Spleen (tissue), 11 donors: ENCODE data around the gene CNIH2. TPM values are rescaled to one million over a fixed set of nuclear protein-coding genes. Genes with fewer than 3 reads are reported as not detected.

Experiments
- DNase-seq: peaks from one replicate; pipeline ENCODE4 v3.0.0-alpha.2; 2020
- H3K27ac ChIP-seq, 8 donors: fragments of 200-600 bp; sonication (generic) in 7 of 8; 1 replicate in 4 of 8; 2 replicates in 4 of 8; pipeline versions ENCODE4 v1.5.0 to v1.8.0; 2016 to 2021; ENCODE audit warnings: inconsistent platforms in 4 of 8, mild to moderate bottlenecking in 4 of 8, moderate library complexity in 1 of 8
- H3K27me3 ChIP-seq, 7 donors: fragments of 200-600 bp; sonication (generic) in 6 of 7; replicated peaks in 1 of 7; 1 replicate in 4 of 7; 2 replicates in 3 of 7; pipeline versions ENCODE4 v1.5.0 to v1.8.0; 2016 to 2021; ENCODE audit warnings: inconsistent platforms in 3 of 7, mild to moderate bottlenecking in 1 of 7
- H3K36me3 ChIP-seq, 6 donors: fragments of 200-600 bp; sonication (generic) in 5 of 6; 1 replicate in 4 of 6; 2 replicates in 2 of 6; pipeline versions ENCODE4 v1.5.0 to v1.8.0; 2016 to 2021; ENCODE audit warnings: inconsistent platforms in 2 of 6
- H3K4me1 ChIP-seq, 6 donors: fragments of 200-600 bp; sonication (generic) in 5 of 6; 1 replicate in 3 of 6; 2 replicates in 3 of 6; pipeline versions ENCODE4 v1.5.0 to v1.8.0; 2016 to 2021; ENCODE audit warnings: inconsistent platforms in 3 of 6
- H3K4me3 ChIP-seq, 8 donors: fragments of 200-600 bp; sonication (generic) in 7 of 8; 1 replicate in 4 of 8; 2 replicates in 4 of 8; pipeline versions ENCODE4 v1.5.0 to v1.8.0; 2016 to 2021; ENCODE audit warnings: inconsistent platforms in 4 of 8, mild to moderate bottlenecking in 4 of 8, moderate library complexity in 2 of 8
- H3K9me3 ChIP-seq, 8 donors: fragments of 200-600 bp; sonication (generic) in 7 of 8; 1 replicate in 4 of 8; 2 replicates in 4 of 8; pipeline versions ENCODE4 v1.5.0 to v1.8.0; 2016 to 2021; ENCODE audit warnings: inconsistent platforms in 4 of 8
- CTCF ChIP-seq, 11 experiments: fragments of 200-600 bp in 7 of 11; fragments of 450-650 bp in 4 of 11; sonication (generic) in 4 of 11; IDR thresholded peaks in 8 of 11; conservative IDR thresholded peaks in 3 of 11; 1 replicate in 7 of 11; 2 replicates in 4 of 11; pipeline versions ENCODE4 v1.4.0 to v1.8.0; 2016 to 2021; ENCODE audit warnings: antibody characterized with exemption in 11 of 11, inconsistent platforms in 4 of 11, mild to moderate bottlenecking in 1 of 11
- POLR2A ChIP-seq, 3 donors: fragments of 450-650 bp; IDR thresholded peaks; one replicate each; pipeline ENCODE4 v1.5.1; 2017; ENCODE audit warnings: antibody characterized with exemption in 3 of 3, mild to moderate bottlenecking in 1 of 3
- POLR2AphosphoS5 ChIP-seq, 3 donors: sonication (generic); formaldehyde crosslinking; IDR thresholded peaks; one replicate each; pipeline ENCODE4 v1.5.1; 2017; ENCODE audit warnings: antibody characterized with exemption in 3 of 3
- WGBS, 5 donors: extraction: QIAGEN DNeasy Blood & Tissue Kit in 3 of 5; methylation state at CpG; one replicate each; pipeline versions ENCODE4 v1.1.5 to v1.1.7; 2013 to 2018; 5-methylcytosine and 5-hydroxymethylcytosine counted together
- intact Hi-C: fragments of 100-400 bp; cut with DNase I; formaldehyde crosslinking; loops from one replicate; pipeline ENCODE4 v1.15.0; 2023; ENCODE audit warnings: low total_unique reads
- polyA plus RNA-seq, 3 donors: library from polyadenylated mRNA; stranded (reverse); fragments of 200-250 nt; gene quantifications; one replicate each; pipeline ENCODE4 v1.2.1, GENCODE V29; 2013
- total RNA-seq, 7 donors: library from RNA; depleted of rRNA in 3 of 7; stranded (reverse); fragments of >200 nt in 3 of 7; fragmentation: NEBNext Ultra II Directional in 4 of 7; extraction: Animal tissue kit (Norgen Biotek cat#: 25700) in 4 of 7; gene quantifications; one replicate each; pipeline versions ENCODE4 v1.1.0 to v1.2.1, GENCODE V29; 2016 to 2021
- donor health status: healthy with polysubstance abuse.
- donor health status: DM: no; HTN: no; CAD: no; lungs with moderate emphysema.
- donor health status: DM: no; HTN: no; CAD: no.
- donor health status: Bipolar disorder and iron deficiency.
- donor health status: healthy.
- donor health status: DM: no; HTN: no; CAD: no.
- donor health status: DM: yes; HTN: yes; CAD: no.

Gene CNIH2
- total and polyA plus RNA-seq, 10 donors = 0.20 to 1.9 (median 0.77) TPM; not detected in 2

- TF ChIP-seq POLR2AphosphoS5 (IDR thresholded peaks at IDR 0.05) (no peak), POLR2A (IDR thresholded peaks at IDR 0.05) (no peak), CTCF (IDR thresholded peaks at IDR 0.05 in 8 of 11, conservative IDR thresholded peaks at IDR 0.05 in 3 of 11) (no peak)
- Histone ChIP-seq H3K4me1 (peaks cover 0 to 25% (median 9%) of the 10 kb centered on the region in 6 donors), H3K27ac (no peak overlapping the region), H3K36me3 (peaks cover 2 to 100% (median 85%) of the 10 kb centered on the region in 6 donors), H3K9me3 (no peaks in the 10 kb centered on the region), H3K27me3 (no peaks in the 10 kb centered on the region), H3K4me3 (no peak overlapping the region)
- 90 to 96% (median 92%) methylated on average over 6 of the region's 6 CpGs for WGBS, 5 donors
- intact Hi-C loops = no loop called here
- no peak for DNase-seq
These were observed 40.1 kb upstream of the CNIH2 start for GRCh38 chr11:66237867-66238266.

GRCh38 chr11:66238786-66239413, 39.1 kb upstream of the CNIH2 start:
- H3K4me3 ChIP-seq = no peak overlapping the region
- intact Hi-C loops = no loop called here
- 88 to 97% (median 92%) methylated on average over 13 to 17 of the region's 17 CpGs for WGBS, 5 donors
- TF ChIP-seq POLR2AphosphoS5 (IDR thresholded peaks at IDR 0.05) (peak in 2 of 3 donors; percentile 21 to 58), CTCF (IDR thresholded peaks at IDR 0.05 in 8 of 11, conservative IDR thresholded peaks at IDR 0.05 in 3 of 11) (no peak)
- peaks cover 0 to 100% (median 84%) of the 10 kb centered on the region in 6 donors for H3K36me3 ChIP-seq
- DNase-seq = no peak
- H3K27ac ChIP-seq = no peak overlapping the region
- peaks cover 0 to 30% (median 10%) of the 10 kb centered on the region in 6 donors for H3K4me1 ChIP-seq
- H3K27me3 ChIP-seq = no peaks in the 10 kb centered on the region
- H3K9me3 ChIP-seq = no peaks in the 10 kb centered on the region

GRCh38 chr11:66239511-66239910, 38.5 kb upstream of the CNIH2 start:
- Histone ChIP-seq H3K9me3 (no peaks in the 10 kb centered on the region), H3K36me3 (peaks cover 0 to 100% (median 81%) of the 10 kb centered on the region in 6 donors), H3K27ac (no peak overlapping the region), H3K4me1 (peaks cover 0 to 30% (median 10%) of the 10 kb centered on the region in 6 donors), H3K27me3 (no peaks in the 10 kb centered on the region), H3K4me3 (no peak overlapping the region)
- no peak for TF ChIP-seq CTCF (IDR thresholded peaks at IDR 0.05 in 8 of 11, conservative IDR thresholded peaks at IDR 0.05 in 3 of 11)
- no peak for TF ChIP-seq POLR2A (IDR thresholded peaks at IDR 0.05)
- no peak for TF ChIP-seq POLR2AphosphoS5 (IDR thresholded peaks at IDR 0.05)
- intact Hi-C loops = no loop called here
- DNase-seq = no peak
- 78 to 85% (median 82%) methylated on average over 2 to 3 of the region's 3 CpGs for whole genome bisulfite sequencing, 5 donors

GRCh38 chr11:66239998-66240780, 37.8 kb upstream of the CNIH2 start:
- no peak for DNase-seq
- peaks cover 0 to 30% (median 10%) of the 10 kb centered on the region in 6 donors for H3K4me1 ChIP-seq
- H3K36me3 ChIP-seq = peaks cover 0 to 100% (median 81%) of the 10 kb centered on the region in 6 donors
- H3K4me3 ChIP-seq = no peak overlapping the region
- WGBS, 5 donors = 80 to 89% (median 84%) methylated on average over 24 to 25 of the region's 25 CpGs
- intact Hi-C loops = no loop called here
- TF ChIP-seq POLR2AphosphoS5 (IDR thresholded peaks at IDR 0.05) = peak in 1 of 3 donors; percentile 40
- no peak for TF ChIP-seq CTCF (IDR thresholded peaks at IDR 0.05 in 8 of 11, conservative IDR thresholded peaks at IDR 0.05 in 3 of 11)
- TF ChIP-seq POLR2A (IDR thresholded peaks at IDR 0.05) = no peak
- H3K27ac ChIP-seq = no peak overlapping the region
- H3K27me3 ChIP-seq = no peaks in the 10 kb centered on the region
- H3K9me3 ChIP-seq = no peaks in the 10 kb centered on the region
